H9 (cell line): ENCODE measurements around the gene RRBP1. TPM values are rescaled to one million over a fixed set of nuclear protein-coding genes. Genes with fewer than 3 reads are reported as not detected.

Source experiments
- DNase-seq: peaks from one replicate; pipeline ENCODE4 v3.0.0-alpha.2; 2017
- H2AFZ ChIP-seq: one replicate; pipeline ENCODE4 v1.6.1; 2013; ENCODE audit warnings: mild to moderate bottlenecking, low read length, control low read depth, moderate library complexity
- H2AK5ac ChIP-seq: 2 replicates; pipeline ENCODE4 v1.6.1; 2013; ENCODE audit warnings: low read length, control low read depth, mixed read lengths; ENCODE audit not compliant: insufficient read length
- H2BK120ac ChIP-seq: one replicate; pipeline ENCODE4 v1.6.1; 2013; ENCODE audit warnings: low read depth, mild to moderate bottlenecking, low read length, control low read depth, inconsistent platforms; ENCODE audit not compliant: poor library complexity, severe bottlenecking
- H2BK12ac ChIP-seq: 2 replicates; pipeline ENCODE4 v1.6.1; 2013; ENCODE audit warnings: low read length, control low read depth, mixed read lengths, low read depth; ENCODE audit not compliant: insufficient read length
- H2BK15ac ChIP-seq: 2 replicates; pipeline ENCODE4 v1.6.1; 2013; ENCODE audit warnings: low read depth, low read length, control low read depth
- H2BK20ac ChIP-seq: one replicate; pipeline ENCODE4 v1.6.1; 2013; ENCODE audit warnings: low read depth, mild to moderate bottlenecking, low read length, control low read depth, inconsistent platforms; ENCODE audit not compliant: poor library complexity, severe bottlenecking
- H2BK5ac ChIP-seq: 2 replicates; pipeline ENCODE4 v1.6.1; 2013; ENCODE audit warnings: low read length, control low read depth, mixed read lengths; ENCODE audit not compliant: insufficient read length
- H3K14ac ChIP-seq: 2 replicates; pipeline ENCODE4 v1.6.1; 2013; ENCODE audit warnings: low read length, control low read depth; ENCODE audit not compliant: insufficient read depth
- H3K18ac ChIP-seq: 2 replicates; pipeline ENCODE4 v1.6.1; 2013; ENCODE audit warnings: low read depth, mild to moderate bottlenecking, mixed read lengths, low read length, control low read depth; ENCODE audit not compliant: insufficient read length
- H3K23ac ChIP-seq: 2 replicates; pipeline ENCODE4 v1.6.1; 2013; ENCODE audit warnings: low read length, control low read depth, mixed read lengths, low read depth; ENCODE audit not compliant: insufficient read length
- H3K23me2 ChIP-seq: 2 replicates; pipeline ENCODE4 v1.6.1; 2013; ENCODE audit warnings: low read depth, mild to moderate bottlenecking, mixed read lengths, low read length, control low read depth; ENCODE audit not compliant: insufficient read length, poor library complexity, severe bottlenecking
- H3K27ac ChIP-seq: 2 replicates; pipeline ENCODE4 v1.5.1; 2013; ENCODE audit warnings: low read length, control low read depth, mixed read lengths, low read depth; ENCODE audit not compliant: insufficient read length
- H3K27me3 ChIP-seq: 2 replicates; pipeline ENCODE4 v1.6.1; 2013; ENCODE audit warnings: low read length, control low read depth, inconsistent platforms; ENCODE audit not compliant: insufficient read depth
- H3K4ac ChIP-seq: 2 replicates; pipeline ENCODE4 v1.6.1; 2013; ENCODE audit warnings: low read depth, mild to moderate bottlenecking, control low read depth, inconsistent platforms, low read length, moderate library complexity
- H3K4me1 ChIP-seq: 2 replicates; pipeline ENCODE4 v1.6.1; 2013; ENCODE audit warnings: low read length, control low read depth, inconsistent platforms; ENCODE audit not compliant: insufficient read depth
- H3K4me2 ChIP-seq: 2 replicates; pipeline ENCODE4 v1.6.1; 2013; ENCODE audit warnings: low read length, control low read depth, mixed read lengths; ENCODE audit not compliant: insufficient read length, insufficient read depth
- H3K56ac ChIP-seq: 2 replicates; pipeline ENCODE4 v1.6.1; 2013; ENCODE audit warnings: low read depth, mild to moderate bottlenecking, mixed read lengths, low read length, control low read depth; ENCODE audit not compliant: insufficient read length
- H3K79me1 ChIP-seq: 2 replicates; pipeline ENCODE4 v1.6.1; 2013; ENCODE audit warnings: low read depth, mild to moderate bottlenecking, moderate library complexity, low read length, control low read depth, inconsistent platforms; ENCODE audit not compliant: insufficient read depth, poor library complexity, severe bottlenecking
- H3K79me2 ChIP-seq: 2 replicates; pipeline ENCODE4 v1.6.1; 2013; ENCODE audit warnings: low read length, control low read depth, inconsistent platforms; ENCODE audit not compliant: insufficient read depth
- H3K9ac ChIP-seq: 2 replicates; pipeline ENCODE4 v1.6.1; 2013; ENCODE audit warnings: low read length, control low read depth, mixed read lengths; ENCODE audit not compliant: insufficient read length; ENCODE audit errors: extremely low read depth
- H3K9me3 ChIP-seq: one replicate; pipeline ENCODE4 v1.6.1; 2013; ENCODE audit warnings: low read depth, low read length, inconsistent platforms; ENCODE audit not compliant: control insufficient read depth
- H3T11ph ChIP-seq: one replicate; pipeline ENCODE4 v1.6.1; 2013; ENCODE audit warnings: mild to moderate bottlenecking, low read length, control low read depth, inconsistent platforms
- H4K20me1 ChIP-seq: one replicate; pipeline ENCODE4 v1.6.1; 2013; ENCODE audit not compliant: control insufficient read depth, insufficient read length, insufficient read depth
- H4K5ac ChIP-seq: 2 replicates; pipeline ENCODE4 v1.6.1; 2013; ENCODE audit warnings: low read depth, mild to moderate bottlenecking, mixed read lengths, low read length, control low read depth; ENCODE audit not compliant: insufficient read length
- H4K8ac ChIP-seq: replicated peaks from 2 replicates; pipeline ENCODE4 v1.6.1; 2013; ENCODE audit warnings: low read length, control low read depth, mixed read lengths, low read depth; ENCODE audit not compliant: insufficient read length
- H4K91ac ChIP-seq: 2 replicates; pipeline ENCODE4 v1.6.1; 2013; ENCODE audit warnings: low read depth, mild to moderate bottlenecking, moderate library complexity, mixed read lengths, low read length, control low read depth; ENCODE audit not compliant: insufficient read length
- H3K27ac Mint-ChIP-seq, 3 experiments: 2 replicates in 2 of 3; 3 replicates in 1 of 3; pipeline ENCODE4 v1.8.0; 2020 to 2021; ENCODE audit warnings: mixed read lengths in 3 of 3, mild to moderate bottlenecking in 1 of 3, moderate library complexity in 1 of 3
- H3K27me3 Mint-ChIP-seq: 2 replicates; pipeline ENCODE4 v1.8.0; 2021; ENCODE audit warnings: low read depth, mild to moderate bottlenecking, moderate library complexity, mixed read lengths
- H3K36me3 Mint-ChIP-seq, 3 experiments: 2 replicates in 2 of 3; 3 replicates in 1 of 3; pipeline ENCODE4 v1.8.0; 2020 to 2021; ENCODE audit warnings: low read depth in 3 of 3, mixed read lengths in 3 of 3; ENCODE audit not compliant: insufficient read depth in 1 of 3
- H3K4me1 Mint-ChIP-seq, 2 experiments: 2 replicates each; pipeline ENCODE4 v1.8.0; 2020; ENCODE audit warnings: mixed read lengths in 2 of 2
- H3K4me3 Mint-ChIP-seq, 2 experiments: 2 replicates in 1 of 2; 3 replicates in 1 of 2; pipeline ENCODE4 v1.8.0; 2020 to 2021; ENCODE audit warnings: mild to moderate bottlenecking in 2 of 2, mixed read lengths in 2 of 2, moderate library complexity in 1 of 2
- H3K9me3 Mint-ChIP-seq, 2 experiments: 2 replicates in 1 of 2; 3 replicates in 1 of 2; pipeline ENCODE4 v1.8.0; 2020; ENCODE audit warnings: mild to moderate bottlenecking in 2 of 2, mixed read lengths in 2 of 2, moderate library complexity in 1 of 2
- CTCF ChIP-seq: fragments of 200-600 bp; sonication (generic); conservative IDR thresholded peaks from 3 replicates; pipeline ENCODE4 v1.8.0; 2021; ENCODE audit warnings: antibody characterized with exemption, mild to moderate bottlenecking
- WGBS: extraction: QIAGEN DNeasy Blood & Tissue Kit; methylation state at CpG from one replicate; pipeline ENCODE4 v1.1.7; 2013; ENCODE audit warnings: missing lambda C conversion rate, low lambda C conversion rate, mixed read lengths; ENCODE audit not compliant: insufficient read length; ENCODE audit errors: extremely low coverage; 5-methylcytosine and 5-hydroxymethylcytosine counted together
- total RNA-seq: library from RNA; stranded (reverse); gene quantifications from 2 replicates; pipeline ENCODE4 v1.2.1, GENCODE V29; 2021

The RRBP1 gene
- total RNA-seq, 1 experiment from 2014 or later = 97.8 TPM

GRCh38 chr20:17622851-17623508 is 59.1 kb downstream of the RRBP1 start:
- Histone ChIP-seq H3K27ac (no peak overlapping the region), H3K23ac (no peak overlapping the region), H3T11ph (no peak overlapping the region), H2AFZ (no peak overlapping the region), H2BK20ac (no peak overlapping the region), H3K9ac (no peak overlapping the region), H2BK12ac (no peak overlapping the region), H3K4me1 (no peaks in the 10 kb centered on the region), H2BK15ac (no peak overlapping the region), H4K20me1 (peaks cover 2% of the 10 kb centered on the region), H4K8ac (no peak overlapping the region), H3K4ac (no peak overlapping the region), H3K23me2 (no peaks in the 10 kb centered on the region), H4K5ac (no peak overlapping the region), H2AK5ac (no peak overlapping the region), H3K56ac (no peak overlapping the region), H3K14ac (no peak overlapping the region), H2BK5ac (no peak overlapping the region), H3K79me2 (no peaks in the 10 kb centered on the region), H3K79me1 (no peaks in the 10 kb centered on the region), H3K4me2 (no peak overlapping the region), H2BK120ac (no peak overlapping the region), H4K91ac (no peak overlapping the region), H3K27me3 (no peaks in the 10 kb centered on the region), H3K18ac (no peak overlapping the region), H3K9me3 (no peaks in the 10 kb centered on the region)
- peaks cover 27 to 77% (median 71%) of the 10 kb centered on the region in 3 experiments for H3K36me3 Mint-ChIP-seq
- no peak for TF ChIP-seq CTCF
- H3K4me1 Mint-ChIP-seq = no peaks in the 10 kb centered on the region
- H3K27ac Mint-ChIP-seq = no peak overlapping the region; a peak in 1 of 7 replicates
- no CpG with 5 or more reads among the region's 9 CpGs for WGBS
- no peak for DNase-seq
- no peak overlapping the region for H3K4me3 Mint-ChIP-seq
- H3K9me3 Mint-ChIP-seq = no peaks in the 10 kb centered on the region
- H3K27me3 Mint-ChIP-seq = no peaks in the 10 kb centered on the region
